NCI-H82 treated with DMSO at 0.1 percent for 48 hours (cell line): ENCODE measurements around the gene SCGB3A2.

Source experiments
- DNase-seq: peaks from one replicate; lab custom pipeline; 2025; ENCODE audit not compliant: unreplicated experiment; lab: John Stamatoyannopoulos, UW

The SCGB3A2 gene

GRCh38 chr5:147904110-147904509, 25.6 kb downstream of the SCGB3A2 start:
- no peak for DNase-seq

- no peak for DNase-seq
These were observed 28.0 kb downstream of the SCGB3A2 start, which contains the start of gene C5orf46 for GRCh38 chr5:147906326-147907095. Gene C5orf46, minus strand, starts transcription at chr5:147906538. Its CDS starts 37 bp downstream, at chr5:147906501.

- DNase-seq, result no peak
These were observed 32.9 kb downstream of the SCGB3A2 start for GRCh38 chr5:147911427-147911826.

DNA sequence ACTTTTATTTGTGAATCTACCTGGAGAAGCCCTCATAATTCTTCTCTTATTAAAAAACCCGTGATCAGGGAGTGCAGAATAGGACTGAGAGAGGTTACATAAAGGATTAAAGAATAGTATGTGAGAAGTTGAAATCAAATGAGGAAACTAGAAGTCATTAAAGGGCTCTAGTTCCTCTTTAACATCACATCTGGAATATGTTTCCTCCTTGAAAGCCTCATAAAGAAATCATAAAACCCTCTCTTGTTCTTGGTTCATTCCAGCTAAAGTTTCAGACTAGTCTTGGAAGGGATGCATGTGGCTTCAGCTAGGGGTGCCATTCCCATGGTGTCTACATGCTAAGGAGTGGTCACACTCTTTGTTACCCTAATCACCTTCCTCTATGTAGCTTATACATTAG, 33.5 kb downstream of the SCGB3A2 start:
- DNase-seq, result no peak

GRCh38 chr5:147913786-147914185, 35.3 kb downstream of the SCGB3A2 start:
- no peak for DNase-seq

- DNase-seq, result no peak
These were observed 39.7 kb downstream of the SCGB3A2 start for GRCh38 chr5:147918101-147918685.

DNA sequence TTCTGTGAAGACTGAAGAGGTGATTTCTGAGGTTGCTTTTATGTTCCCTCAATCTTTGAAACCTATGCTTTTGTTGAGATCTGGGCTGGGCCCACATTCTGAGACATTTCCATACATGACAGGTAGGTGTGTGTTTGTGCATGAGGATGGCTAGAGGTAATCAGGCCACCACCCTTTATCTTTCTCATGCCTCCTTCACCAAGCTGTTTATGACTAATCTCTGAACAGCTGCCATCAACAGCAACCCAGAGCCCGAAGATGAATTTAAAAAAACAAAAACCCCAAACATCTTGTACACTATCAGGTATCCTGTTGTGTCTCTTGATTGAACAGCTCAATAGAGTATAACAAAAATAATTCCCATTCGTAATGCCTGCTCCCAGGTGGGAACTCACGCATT, 40.4 kb downstream of the SCGB3A2 start:
- no peak for DNase-seq

GRCh38 chr5:147920420-147921030, 42.0 kb downstream of the SCGB3A2 start:
- DNase-seq, result no peak

DNA sequence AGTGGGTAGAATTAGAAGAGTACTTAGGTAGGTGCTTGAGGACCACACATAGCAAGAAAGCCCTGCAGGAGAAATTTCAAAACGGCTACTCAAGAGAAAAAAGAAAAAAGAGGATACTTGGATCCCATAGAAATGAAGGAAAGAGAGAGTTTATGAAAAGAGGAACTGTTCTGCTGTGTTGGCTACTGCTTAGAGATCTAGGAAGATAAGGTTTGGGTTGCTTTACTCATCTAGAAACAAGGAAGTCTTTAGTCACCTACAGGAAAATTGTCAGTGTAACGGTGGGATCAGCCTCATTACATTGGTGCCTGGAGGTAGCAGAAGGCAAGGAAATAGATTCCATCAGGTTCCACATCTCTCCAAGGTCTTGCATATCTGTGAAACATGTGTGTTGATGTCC, 42.6 kb downstream of the SCGB3A2 start:
- no peak for DNase-seq

GRCh38 chr5:147925020-147925419, 46.5 kb downstream of the SCGB3A2 start:
- no peak for DNase-seq

- no peak for DNase-seq
These were observed 49.4 kb downstream of the SCGB3A2 start for GRCh38 chr5:147927901-147928300.

DNA sequence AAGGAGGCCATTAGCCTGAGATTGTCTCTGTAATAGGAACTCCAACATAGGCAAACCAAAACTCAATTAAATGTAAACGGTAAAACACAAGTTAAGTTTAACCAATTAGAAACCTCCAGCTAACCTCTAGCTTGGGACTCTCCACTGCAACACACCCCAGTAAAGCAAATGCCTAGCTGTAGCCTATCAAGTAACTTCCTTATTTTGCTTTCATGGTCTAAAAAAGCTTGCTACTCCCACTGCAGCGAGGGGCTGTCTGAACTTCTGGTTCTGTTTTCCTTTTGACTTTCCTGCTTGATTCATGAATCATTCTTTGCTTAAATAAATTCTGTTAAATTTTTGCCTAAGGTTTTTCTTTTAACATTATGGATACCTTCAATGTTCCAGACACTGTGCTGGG, 52.3 kb downstream of the SCGB3A2 start:
- no peak for DNase-seq
